Measurements from ENCODE around the gene KCNT1. TPM values are rescaled to one million over a fixed set of nuclear protein-coding genes. Genes with fewer than 3 reads are reported as not detected.

The KCNT1 gene
- total RNA-seq, 1 experiment from 2014 or later = 0.17 TPM

DNA sequence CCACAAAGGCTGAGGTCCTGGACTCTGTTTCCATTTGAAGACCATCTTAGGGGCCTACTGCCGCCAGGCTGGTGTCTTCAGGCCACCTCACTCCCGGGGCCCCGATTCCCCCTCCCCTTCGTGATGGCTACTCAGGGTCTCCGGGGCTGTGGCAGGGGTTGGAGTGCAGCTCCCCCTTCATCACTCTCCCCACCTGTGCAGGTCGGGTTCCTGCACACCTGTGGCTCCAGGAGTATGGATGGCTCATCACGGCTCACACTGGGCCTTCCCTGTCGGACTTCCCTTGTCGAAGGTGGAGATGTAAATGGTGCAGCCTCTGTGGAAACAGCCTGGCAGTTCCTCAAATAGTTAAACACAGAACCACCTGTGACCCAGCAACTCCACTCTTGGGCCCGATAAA lies 27.0 kb upstream of the KCNT1 start:
- no peak overlapping the region for H2AFZ ChIP-seq (ENCODE audit: low read depth, low read length, poor library complexity, severe bottlenecking)
- TF ChIP-seq YY1 (IDR thresholded peaks at IDR 0.05; ENCODE audit: extremely low read depth, insufficient replicate concordance, low read depth, low read length) (no peak), SP1 (IDR thresholded peaks at IDR 0.05; ENCODE audit: low read depth) (no peak), CBX3 (IDR thresholded peaks at IDR 0.05; ENCODE audit: low read depth) (no peak), ZFX (IDR thresholded peaks at IDR 0.05) (no peak), ZNF274 (IDR thresholded peaks at IDR 0.05; ENCODE audit: low read depth, low read length) (no peak), JUND (IDR thresholded peaks at IDR 0.05) (no peak)
- H3K36me3 ChIP-seq (ENCODE audit: control insufficient read depth in 1 of 2, insufficient read depth in 2 of 2, low read length in 2 of 2) = no peaks in the 10 kb centered on the region
- H3K9me2 ChIP-seq (ENCODE audit: insufficient read depth) = no peaks in the 10 kb centered on the region
- no peak overlapping the region for H3K9ac ChIP-seq (ENCODE audit: low read length)
- ChIA-PET POLR2A (no interaction called here), CTCF (no interaction called here), RAD21 (ENCODE audit: low non-redundant PET in 1 of 2, low total read pairs in 2 of 2, uncharacterized antibody in 2 of 2, unreplicated experiment in 2 of 2) (no interaction called here)
- ATAC-seq = no peak
- peaks cover 4% of the 10 kb centered on the region; the same call in 1 of the 2 replicates for H3K27me3 ChIP-seq (ENCODE audit: insufficient read depth, low read length)
- H3K27ac ChIP-seq (ENCODE audit: low read depth, low read length) = no peak overlapping the region
- H3K9me3 ChIP-seq (ENCODE audit: control insufficient read depth in 1 of 2, insufficient read depth in 1 of 2, low read depth in 1 of 2, low read length in 2 of 2) = no peaks in the 10 kb centered on the region
- H3K79me2 ChIP-seq (ENCODE audit: insufficient read depth, low read length) = no peaks in the 10 kb centered on the region
- no peaks in the 10 kb centered on the region for H3K4me1 ChIP-seq (ENCODE audit: control insufficient read depth in 1 of 2, insufficient read depth in 2 of 2, low read length in 2 of 2)
- H3K4me2 ChIP-seq (ENCODE audit: low read length) = no peak overlapping the region
- DNase-seq (ENCODE audit: low read depth, low spot score) = no peak
- no peak overlapping the region for H3K4me3 ChIP-seq (replicated peaks in 1 of 2; ENCODE audit: low read depth in 1 of 2, low read length in 2 of 2)
- intact Hi-C loops (cut with micrococcal nuclease) = no loop called here
- no peaks in the 10 kb centered on the region for H4K20me1 ChIP-seq (ENCODE audit: insufficient read depth)
- BruUV-seq (replicated peaks) = no TSS peak

GRCh38 chr9:135676891-135677290 lies 25.1 kb upstream of the KCNT1 start:
- BruUV-seq (replicated peaks) = no TSS peak
- DNase-seq (ENCODE audit: low read depth, low spot score) = no peak
- Histone ChIP-seq H3K4me2 (ENCODE audit: low read length) (no peak overlapping the region), H3K36me3 (ENCODE audit: control insufficient read depth in 1 of 2, insufficient read depth in 2 of 2, low read length in 2 of 2) (no peaks in the 10 kb centered on the region), H3K9me3 (ENCODE audit: control insufficient read depth in 1 of 2, insufficient read depth in 1 of 2, low read depth in 1 of 2, low read length in 2 of 2) (no peaks in the 10 kb centered on the region), H4K20me1 (ENCODE audit: insufficient read depth) (no peaks in the 10 kb centered on the region), H2AFZ (ENCODE audit: low read depth, low read length, poor library complexity, severe bottlenecking) (no peak overlapping the region), H3K27ac (ENCODE audit: low read depth, low read length) (no peak overlapping the region), H3K4me3 (replicated peaks in 1 of 2; ENCODE audit: low read depth in 1 of 2, low read length in 2 of 2) (no peak overlapping the region), H3K9ac (ENCODE audit: low read length) (no peak overlapping the region), H3K27me3 (ENCODE audit: insufficient read depth, low read length) (peaks cover 4% of the 10 kb centered on the region; the same call in 1 of the 2 replicates), H3K4me1 (ENCODE audit: control insufficient read depth in 1 of 2, insufficient read depth in 2 of 2, low read length in 2 of 2) (no peaks in the 10 kb centered on the region), H3K9me2 (ENCODE audit: insufficient read depth) (no peaks in the 10 kb centered on the region), H3K79me2 (ENCODE audit: insufficient read depth, low read length) (no peaks in the 10 kb centered on the region)
- RAD21 ChIA-PET (ENCODE audit: low non-redundant PET in 1 of 2, low total read pairs in 2 of 2, uncharacterized antibody in 2 of 2, unreplicated experiment in 2 of 2) = no interaction called here
- ATAC-seq = no peak
- POLR2A ChIA-PET = no interaction called here
- intact Hi-C loops (cut with micrococcal nuclease) = no loop called here
- CTCF ChIA-PET = no interaction called here
- TF ChIP-seq TCF7L2 (IDR thresholded peaks at IDR 0.05; ENCODE audit: borderline replicate concordance, extremely low read depth, insufficient read depth, insufficient read length) (no peak), RAD21 (IDR thresholded peaks at IDR 0.05; ENCODE audit: low read depth) (no peak), EZH2 (IDR thresholded peaks at IDR 0.05) (no peak), SIN3A (IDR thresholded peaks at IDR 0.05; ENCODE audit: low read depth) (no peak), YY1 (IDR thresholded peaks at IDR 0.05; ENCODE audit: extremely low read depth, insufficient replicate concordance, low read depth, low read length) (no peak), SP1 (IDR thresholded peaks at IDR 0.05; ENCODE audit: low read depth) (no peak), POLR2A (IDR thresholded peaks at IDR 0.05; ENCODE audit: borderline replicate concordance, extremely low read depth, insufficient read depth, insufficient read length) (no peak), EGR1 (IDR thresholded peaks at IDR 0.05; ENCODE audit: low read depth) (no peak), ELF1 (IDR thresholded peaks at IDR 0.05; ENCODE audit: borderline replicate concordance, low read depth) (no peak), EZH2phosphoT487 (IDR thresholded peaks at IDR 0.05; ENCODE audit: borderline replicate concordance) (no peak), MAX (IDR thresholded peaks at IDR 0.05) (no peak), POLR2AphosphoS5 (IDR thresholded peaks at IDR 0.05; ENCODE audit: low read depth, low read length) (no peak), ZFX (IDR thresholded peaks at IDR 0.05) (no peak), FOSL1 (IDR thresholded peaks at IDR 0.05; ENCODE audit: low read depth) (no peak), CTCF (IDR thresholded peaks at IDR 0.05 in 2 of 3, conservative IDR thresholded peaks at IDR 0.05 in 1 of 3; ENCODE audit: borderline replicate concordance in 1 of 3, insufficient read depth in 1 of 3, low read depth in 2 of 3, low read length in 2 of 3) (no peak), ZNF274 (IDR thresholded peaks at IDR 0.05; ENCODE audit: low read depth, low read length) (no peak)

Measured in HCT116 (cell line).